GM12891 (cell line): Measurements from ENCODE around the gene KAZN.

Source experiments
- POLR2A ChIP-seq: IDR thresholded peaks from 2 replicates; pipeline ENCODE4 v1.6.1; 2011; ENCODE audit warnings: low read depth, low read length, control low read depth
- POLR2AphosphoS5 ChIP-seq: IDR thresholded peaks from 2 replicates; pipeline ENCODE4 v1.6.1; 2011; ENCODE audit warnings: low read depth, low read length, control low read depth
- POU2F2 ChIP-seq: IDR thresholded peaks from 2 replicates; pipeline ENCODE4 v1.6.1; 2011; ENCODE audit warnings: low read depth, mild to moderate bottlenecking, control low read depth, low read length, moderate library complexity
- SPI1 ChIP-seq: IDR thresholded peaks from 2 replicates; pipeline ENCODE4 v1.6.1; 2011; ENCODE audit warnings: low read depth, low read length, control low read depth
- TAF1 ChIP-seq: IDR thresholded peaks from 2 replicates; pipeline ENCODE4 v1.6.1; 2011; ENCODE audit warnings: low read depth, low read length, control low read depth

DNA sequence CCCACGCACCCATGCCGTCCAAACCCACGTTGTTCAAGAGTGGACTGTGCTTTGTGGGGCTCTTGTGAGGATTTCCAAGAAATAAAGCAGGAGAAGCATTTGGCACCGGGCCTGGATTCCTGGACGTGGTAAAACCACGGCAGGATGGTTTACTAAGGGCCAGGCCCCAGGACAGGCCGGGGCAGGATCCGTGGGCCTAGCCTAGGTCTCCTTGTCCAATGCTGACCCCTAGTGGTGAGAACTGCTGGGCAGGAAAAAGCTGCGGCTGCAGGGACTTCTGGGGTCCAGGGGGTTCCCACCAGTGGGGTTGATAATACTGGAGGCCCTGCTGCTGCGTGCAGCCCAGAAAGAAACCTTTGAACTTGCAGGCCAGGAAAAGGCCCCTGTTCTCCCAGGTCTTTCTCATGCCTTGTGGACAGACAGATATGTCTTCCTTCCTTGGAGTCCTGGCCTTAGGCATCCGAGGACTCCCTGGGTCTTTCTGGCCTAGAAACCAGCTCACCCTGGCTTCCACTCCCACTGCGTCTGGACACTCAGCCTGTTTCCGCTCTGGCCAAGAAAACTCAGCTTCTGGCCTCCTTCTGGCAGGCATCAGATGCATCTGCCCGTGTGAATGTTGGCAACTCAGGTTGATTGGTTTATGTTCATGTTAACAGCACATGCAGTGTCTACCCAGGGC, 448.1 kb downstream of the KAZN start:
- TF ChIP-seq POLR2A (no peak), TAF1 (no peak), POLR2AphosphoS5 (no peak), SPI1 (no peak), POU2F2 (no peak)
